Right atrium auricular region (tissue), 2 donors: ENCODE results near the gene CIT. TPM values are rescaled to one million over a fixed set of nuclear protein-coding genes. Genes with fewer than 3 reads are reported as not detected.

ENCODE experiments used
- DNase-seq: peaks from one replicate; pipeline ENCODE4 v3.0.0-alpha.2; 2019; ENCODE audit warnings: low spot score
- H3K27ac ChIP-seq, 2 donors: fragments of 200-600 bp; sonication (generic); 1 replicate in 1 of 2; 2 replicates in 1 of 2; pipeline ENCODE4 v1.5.1; 2016 to 2019
- H3K27me3 ChIP-seq, 2 donors: fragments of 200-600 bp; sonication (generic); one replicate each; pipeline versions ENCODE4 v1.5.1 to v1.6.0; 2017 to 2019
- H3K36me3 ChIP-seq: fragments of 200-600 bp; sonication (generic); one replicate; pipeline ENCODE4 v1.5.1; 2016
- H3K4me1 ChIP-seq, 2 donors: fragments of 200-600 bp; sonication (generic); one replicate each; pipeline versions ENCODE4 v1.5.1 to v1.6.0; 2017 to 2019
- H3K4me3 ChIP-seq, 2 donors: fragments of 200-600 bp; sonication (generic); 1 replicate in 1 of 2; 2 replicates in 1 of 2; pipeline ENCODE4 v1.5.1; 2017 to 2019; ENCODE audit warnings: mild to moderate bottlenecking in 1 of 2, moderate library complexity in 1 of 2
- H3K9me3 ChIP-seq, 2 donors: fragments of 200-600 bp; sonication (generic); one replicate each; pipeline ENCODE4 v1.5.1; 2019
- microRNA counts, 2 donors: library from miRNA; unstranded; fragments of <30 nt; microRNA quantifications; one replicate each; lab custom pipeline; 2016 to 2017
- microRNA-seq, 2 donors: library from miRNA; unstranded; fragments of <30 nt; microRNA quantifications; one replicate each; pipeline ENCODE4, GENCODE V29; 2016 to 2017; ENCODE audit warnings: borderline number of aligned reads in 2 of 2, borderline replicate concordance in 1 of 2
- total RNA-seq, 2 donors: library from RNA; depleted of rRNA; stranded (reverse); fragments of >200 nt; gene quantifications; one replicate each; pipeline ENCODE4 v1.1.0, GENCODE V29; 2016
- TF ChIP-seq, protein P1 (sequence below), 2 donors: fragments of 200-600 bp; sonication (generic); IDR thresholded peaks; one replicate each; pipeline ENCODE4 v1.5.1; 2019; ENCODE audit warnings: antibody characterized with exemption in 2 of 2

The CIT gene
- total RNA-seq, 2 donors from 2014 or later, result 0.79 to 1.2 TPM

DNA sequence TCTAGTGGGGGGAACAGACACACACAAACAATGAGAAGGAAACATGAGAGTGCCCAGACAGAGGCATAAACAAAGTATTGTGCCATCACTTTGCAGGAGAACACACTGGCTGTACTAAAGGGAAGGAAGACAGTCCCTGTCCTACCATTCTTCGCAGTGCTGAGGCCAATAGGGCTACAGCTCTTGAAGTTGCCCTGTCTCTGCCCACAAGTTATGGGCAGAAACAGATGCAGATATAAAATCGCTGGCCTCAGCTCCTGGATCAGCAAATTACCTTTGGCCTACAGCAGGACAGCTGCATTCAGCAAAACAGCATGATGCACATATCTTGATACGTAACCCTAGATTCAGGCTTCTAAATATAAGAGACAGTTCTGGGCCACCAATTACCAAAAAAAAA, 232.2 kb downstream of the CIT start:
- DNase-seq, result no peak
- H3K27ac ChIP-seq, result no peak overlapping the region
- TF ChIP-seq, protein P1, sequence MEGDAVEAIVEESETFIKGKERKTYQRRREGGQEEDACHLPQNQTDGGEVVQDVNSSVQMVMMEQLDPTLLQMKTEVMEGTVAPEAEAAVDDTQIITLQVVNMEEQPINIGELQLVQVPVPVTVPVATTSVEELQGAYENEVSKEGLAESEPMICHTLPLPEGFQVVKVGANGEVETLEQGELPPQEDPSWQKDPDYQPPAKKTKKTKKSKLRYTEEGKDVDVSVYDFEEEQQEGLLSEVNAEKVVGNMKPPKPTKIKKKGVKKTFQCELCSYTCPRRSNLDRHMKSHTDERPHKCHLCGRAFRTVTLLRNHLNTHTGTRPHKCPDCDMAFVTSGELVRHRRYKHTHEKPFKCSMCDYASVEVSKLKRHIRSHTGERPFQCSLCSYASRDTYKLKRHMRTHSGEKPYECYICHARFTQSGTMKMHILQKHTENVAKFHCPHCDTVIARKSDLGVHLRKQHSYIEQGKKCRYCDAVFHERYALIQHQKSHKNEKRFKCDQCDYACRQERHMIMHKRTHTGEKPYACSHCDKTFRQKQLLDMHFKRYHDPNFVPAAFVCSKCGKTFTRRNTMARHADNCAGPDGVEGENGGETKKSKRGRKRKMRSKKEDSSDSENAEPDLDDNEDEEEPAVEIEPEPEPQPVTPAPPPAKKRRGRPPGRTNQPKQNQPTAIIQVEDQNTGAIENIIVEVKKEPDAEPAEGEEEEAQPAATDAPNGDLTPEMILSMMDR (IDR thresholded peaks at IDR 0.05), result no peak

DNA sequence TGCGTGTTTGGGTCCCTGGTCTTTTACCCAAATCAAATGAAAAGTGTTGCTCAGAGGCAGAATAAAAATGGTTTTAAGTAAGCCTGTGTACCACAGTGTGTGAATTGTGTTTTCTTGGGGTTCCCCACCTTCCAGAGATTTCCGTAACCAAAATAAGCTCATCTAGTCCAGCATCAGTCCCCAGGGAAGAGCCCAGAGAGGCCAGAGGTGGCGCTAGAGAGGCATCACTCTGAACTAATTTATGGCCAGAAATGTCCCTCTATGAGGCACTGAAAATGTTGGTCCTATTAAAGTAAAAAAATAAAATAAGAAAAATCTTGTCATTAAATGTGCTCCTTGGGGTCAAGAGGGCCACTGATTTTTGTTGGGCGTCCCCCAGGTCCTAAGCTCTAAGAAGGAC, 234.1 kb downstream of the CIT start:
- DNase-seq, result no peak
- TF ChIP-seq, protein P1 (IDR thresholded peaks at IDR 0.05), result no peak
- Histone ChIP-seq H3K27me3 (no peaks in the 10 kb centered on the region), H3K4me3 (no peak overlapping the region), H3K9me3 (no peaks in the 10 kb centered on the region), H3K4me1 (no peaks in the 10 kb centered on the region), H3K27ac (no peak overlapping the region), H3K36me3 (no peaks in the 10 kb centered on the region)

More for the DNA sequence above, 232.2 kb downstream of the CIT start:
- Histone ChIP-seq H3K36me3 (no peaks in the 10 kb centered on the region), H3K27me3 (no peaks in the 10 kb centered on the region), H3K4me3 (no peak overlapping the region), H3K4me1 (no peaks in the 10 kb centered on the region), H3K9me3 (no peaks in the 10 kb centered on the region)

MicroRNAs within 50 kb of the gene (microRNA counts, 767-probe panel; counts per million panel counts)
- 0 to 1,333 counts per million in 2 donors for microRNA hsa-miR-1178 (lab: Ali Mortazavi, UCI)

Small RNAs within 50 kb of the gene (microRNA-seq; reads per million reads assigned to microRNA genes)
- gene MIR1178, result 0 reads per million in 2 donors

Other genes with a start within 250 kb of the CIT start
- 10 to 100 TPM in 1 of 2 donors, 1 to 10 TPM in 1; 9.3 to 10.9 TPM for gene PRKAB1, start 209.2 kb downstream of the CIT start, total RNA-seq
- gene BICDL1, start 111.9 kb upstream of the CIT start, total RNA-seq, result 10 to 100 TPM in 1 of 2 donors, 1 to 10 TPM in 1; 9.8 to 47.2 TPM
- 10 to 100 TPM; 13.4 to 17.6 TPM for gene RAB35, start 239.4 kb upstream of the CIT start, total RNA-seq